NCI-H2227 treated with DMSO at 0.1 percent for 48 hours (cell line): ENCODE data around the gene ETNK1.

Source experiments
- DNase-seq: peaks from one replicate; lab custom pipeline; 2025; lab: John Stamatoyannopoulos, UW

The ETNK1 gene

GRCh38 chr12:22634883-22635282 is 9.9 kb downstream of the ETNK1 start:
- no peak for DNase-seq

GRCh38 chr12:22635812-22636211 is 10.8 kb downstream of the ETNK1 start:
- DNase-seq = no peak

GRCh38 chr12:22640851-22641250 is 15.9 kb downstream of the ETNK1 start:
- DNase-seq = no peak

GRCh38 chr12:22641353-22642053 is 16.5 kb downstream of the ETNK1 start:
- DNase-seq = no peak

- no peak for DNase-seq
Observed at GRCh38 chr12:22648668-22649067, 23.7 kb downstream of the ETNK1 start.

- DNase-seq = no peak
Observed at GRCh38 chr12:22653075-22653474, 28.1 kb downstream of the ETNK1 start.

- DNase-seq = no peak
Observed at GRCh38 chr12:22653791-22654190, 28.8 kb downstream of the ETNK1 start.

GRCh38 chr12:22656376-22656775 is 31.4 kb downstream of the ETNK1 start:
- no peak for DNase-seq

GRCh38 chr12:22656831-22657230 is 31.9 kb downstream of the ETNK1 start:
- no peak for DNase-seq

- no peak for DNase-seq
Observed at GRCh38 chr12:22657538-22657937, 32.6 kb downstream of the ETNK1 start.

GRCh38 chr12:22658214-22658613 is 33.2 kb downstream of the ETNK1 start:
- no peak for DNase-seq

GRCh38 chr12:22662356-22662755 is 37.4 kb downstream of the ETNK1 start:
- DNase-seq = no peak

GRCh38 chr12:22665476-22665875 is 40.5 kb downstream of the ETNK1 start:
- no peak for DNase-seq

GRCh38 chr12:22667122-22667521 is 42.2 kb downstream of the ETNK1 start:
- DNase-seq = no peak

GRCh38 chr12:22668441-22668840 is 43.5 kb downstream of the ETNK1 start:
- DNase-seq = no peak

GRCh38 chr12:22670762-22671161 is 45.8 kb downstream of the ETNK1 start:
- DNase-seq = no peak

- DNase-seq = no peak
Observed at GRCh38 chr12:22672951-22673350, 48.0 kb downstream of the ETNK1 start.

GRCh38 chr12:22677781-22678574 is 53.0 kb downstream of the ETNK1 start:
- DNase-seq = no peak

- no peak for DNase-seq
Observed at GRCh38 chr12:22682663-22683062, 57.7 kb downstream of the ETNK1 start.

GRCh38 chr12:22683131-22683530 is 58.2 kb downstream of the ETNK1 start:
- no peak for DNase-seq

GRCh38 chr12:22684140-22685118 is 59.5 kb downstream of the ETNK1 start:
- peak; percentile 12 for DNase-seq

- no peak for DNase-seq
Observed at GRCh38 chr12:22686193-22686592, 61.2 kb downstream of the ETNK1 start.
